Measurements from ENCODE around the gene TAS2R3. TPM values are rescaled to one million over a fixed set of nuclear protein-coding genes. Genes with fewer than 3 reads are reported as not detected.
"Not testable (repeated sequence)": the region's sequence is repeated elsewhere in the genome, so short reads cannot be mapped to it uniquely, and the experiment has no call there.

TAS2R3 gene
- total RNA-seq, 4 donors from 2014 or later, result 0.62 to 4.2 (median 1.5) TPM; not detected in 1

DNA sequence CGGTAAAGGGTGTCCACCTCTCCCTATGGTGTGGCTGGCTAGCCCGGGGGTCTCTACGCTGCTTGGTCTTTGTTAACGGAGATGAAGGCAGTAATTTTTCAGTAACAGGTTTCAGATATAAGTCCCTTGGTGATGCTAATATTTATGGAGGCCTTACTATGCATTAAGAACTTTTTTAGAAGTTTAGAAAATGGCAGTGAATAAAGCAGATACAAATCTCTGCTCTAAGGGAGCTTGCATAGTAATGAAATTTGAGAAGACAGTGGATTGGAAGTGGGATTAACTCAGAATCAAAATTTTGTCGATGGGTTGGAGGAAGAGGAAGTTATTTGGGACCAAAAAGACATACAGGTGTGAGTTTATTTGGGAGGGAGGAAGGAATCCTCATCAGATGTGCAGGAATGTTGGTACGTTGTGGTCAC, 25.3 kb upstream of the TAS2R3 start:
- WGBS, 2 donors (ENCODE audit: low coverage in 1 of 2), result 0 to 2% methylated on average over 3 to 4 of the region's 6 CpGs
- H3K27ac ChIP-seq, result peak overlapping the region; percentile 19 to 86 (median 84)
- ATAC-seq, result no peak
- H3K9me3 ChIP-seq, result no peaks in the 10 kb centered on the region
- TF ChIP-seq EP300 (IDR thresholded peaks at IDR 0.05) (no peak), POLR2AphosphoS5 (IDR thresholded peaks at IDR 0.05) (no peak), POLR2A (IDR thresholded peaks at IDR 0.05) (no peak)
- TF ChIP-seq, protein P1, sequence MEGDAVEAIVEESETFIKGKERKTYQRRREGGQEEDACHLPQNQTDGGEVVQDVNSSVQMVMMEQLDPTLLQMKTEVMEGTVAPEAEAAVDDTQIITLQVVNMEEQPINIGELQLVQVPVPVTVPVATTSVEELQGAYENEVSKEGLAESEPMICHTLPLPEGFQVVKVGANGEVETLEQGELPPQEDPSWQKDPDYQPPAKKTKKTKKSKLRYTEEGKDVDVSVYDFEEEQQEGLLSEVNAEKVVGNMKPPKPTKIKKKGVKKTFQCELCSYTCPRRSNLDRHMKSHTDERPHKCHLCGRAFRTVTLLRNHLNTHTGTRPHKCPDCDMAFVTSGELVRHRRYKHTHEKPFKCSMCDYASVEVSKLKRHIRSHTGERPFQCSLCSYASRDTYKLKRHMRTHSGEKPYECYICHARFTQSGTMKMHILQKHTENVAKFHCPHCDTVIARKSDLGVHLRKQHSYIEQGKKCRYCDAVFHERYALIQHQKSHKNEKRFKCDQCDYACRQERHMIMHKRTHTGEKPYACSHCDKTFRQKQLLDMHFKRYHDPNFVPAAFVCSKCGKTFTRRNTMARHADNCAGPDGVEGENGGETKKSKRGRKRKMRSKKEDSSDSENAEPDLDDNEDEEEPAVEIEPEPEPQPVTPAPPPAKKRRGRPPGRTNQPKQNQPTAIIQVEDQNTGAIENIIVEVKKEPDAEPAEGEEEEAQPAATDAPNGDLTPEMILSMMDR (IDR thresholded peaks at IDR 0.05), result no peak
- no peaks in the 10 kb centered on the region for H3K27me3 ChIP-seq
- peaks cover 4 to 37% (median 16%) of the 10 kb centered on the region in 3 donors for H3K4me1 ChIP-seq
- H3K4me3 ChIP-seq, result peak overlapping the region; percentile 74 to 76
- peaks cover under 1 to 42% of the 10 kb centered on the region in 2 donors for H3K36me3 ChIP-seq

DNA sequence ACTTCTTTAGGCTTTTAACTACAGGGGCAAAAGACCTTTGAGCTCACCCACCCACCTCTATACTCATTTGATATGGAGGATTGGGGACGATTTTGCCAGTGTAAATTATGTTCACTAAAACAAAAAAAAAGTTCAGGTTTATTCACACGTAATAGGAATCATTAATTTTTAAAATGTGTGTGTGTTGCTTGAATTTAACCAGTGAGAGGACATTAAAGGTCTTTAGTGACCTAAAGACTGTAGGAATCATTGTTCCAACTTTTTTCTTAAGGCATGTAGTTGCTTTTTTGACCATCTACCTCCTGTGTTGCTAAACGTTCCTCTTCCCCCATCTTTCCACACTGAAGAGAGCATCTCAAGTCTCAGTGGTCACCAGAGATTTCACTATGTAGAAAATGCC, 24.6 kb upstream of the TAS2R3 start:
- peak overlapping the region in 1 of 4 donors; percentile 86 for H3K27ac ChIP-seq
- peaks cover 4 to 37% (median 16%) of the 10 kb centered on the region in 3 donors for H3K4me1 ChIP-seq
- ATAC-seq, result no peak
- TF ChIP-seq POLR2AphosphoS5 (IDR thresholded peaks at IDR 0.05) (no peak), POLR2A (IDR thresholded peaks at IDR 0.05) (no peak), EP300 (IDR thresholded peaks at IDR 0.05) (no peak)
- TF ChIP-seq, protein P1 (IDR thresholded peaks at IDR 0.05), result no peak
- peaks cover 7 to 49% of the 10 kb centered on the region in 2 donors for H3K36me3 ChIP-seq
- no peaks in the 10 kb centered on the region for H3K27me3 ChIP-seq
- H3K9me3 ChIP-seq, result no peaks in the 10 kb centered on the region
- H3K4me3 ChIP-seq, result peak overlapping the region; percentile 74 to 76
- 47 to 67% methylated on average over 3 of the region's 3 CpGs for WGBS, 2 donors (ENCODE audit: low coverage in 1 of 2)

DNA sequence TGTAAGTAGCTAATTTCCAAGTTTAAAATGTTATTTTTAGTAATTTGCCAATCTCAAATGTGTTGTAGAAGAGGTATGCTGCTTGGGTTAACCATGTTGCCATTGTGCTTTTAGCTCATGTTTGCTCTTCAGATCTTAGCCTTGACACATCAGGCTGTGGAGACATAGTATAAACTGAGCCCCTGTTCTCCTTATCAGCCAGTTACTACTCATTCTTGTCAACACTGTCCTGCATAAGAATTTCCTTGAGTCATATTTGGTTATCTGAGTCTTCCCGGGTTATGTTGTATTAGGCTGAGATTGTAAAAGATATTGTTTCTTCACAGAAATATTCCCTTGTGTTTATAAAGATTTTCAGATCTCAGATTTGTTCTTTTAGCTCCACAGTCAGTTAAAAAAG, 21.7 kb upstream of the TAS2R3 start:
- 100% methylated on average over 1 of the region's 1 CpG for WGBS, 2 donors (ENCODE audit: low coverage in 1 of 2)

DNA sequence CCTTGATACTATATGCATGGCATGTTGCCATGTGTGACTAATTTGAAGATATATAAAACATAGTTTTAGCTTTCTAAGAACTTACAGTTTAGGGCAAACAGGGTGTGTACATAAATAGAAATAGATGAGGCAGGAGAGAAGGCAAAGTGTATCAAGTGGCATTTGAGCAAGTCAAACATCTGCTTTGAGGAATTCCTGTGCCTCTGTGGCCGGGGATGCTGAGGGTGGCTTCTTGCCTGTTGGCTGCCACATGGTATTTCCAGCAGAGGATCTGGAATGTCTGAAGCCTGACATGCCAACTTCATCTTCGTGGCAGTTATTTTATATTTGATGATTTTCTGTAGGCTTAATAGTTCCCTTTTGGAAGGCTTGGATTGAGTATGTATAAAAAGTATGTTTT, 19.8 kb upstream of the TAS2R3 start:
- WGBS, 2 donors (ENCODE audit: low coverage in 1 of 2), result 62 to 94% methylated on average over 2 of the region's 2 CpGs
- TF ChIP-seq EP300 (IDR thresholded peaks at IDR 0.05) (no peak), POLR2A (IDR thresholded peaks at IDR 0.05) (no peak), POLR2AphosphoS5 (IDR thresholded peaks at IDR 0.05) (no peak)
- TF ChIP-seq, protein P1 (IDR thresholded peaks at IDR 0.05), result no peak
- Histone ChIP-seq H3K9me3 (no peaks in the 10 kb centered on the region), H3K36me3 (peaks cover 8 to 97% of the 10 kb centered on the region in 2 donors), H3K4me3 (no peak overlapping the region), H3K27ac (no peak overlapping the region), H3K27me3 (no peaks in the 10 kb centered on the region), H3K4me1 (peaks cover 4 to 22% (median 6%) of the 10 kb centered on the region in 3 donors)
- ATAC-seq, result no peak

More for the DNA sequence above, 21.7 kb upstream of the TAS2R3 start:
- Histone ChIP-seq H3K9me3 (no peaks in the 10 kb centered on the region), H3K36me3 (peaks cover 8 to 78% of the 10 kb centered on the region in 2 donors), H3K4me1 (peaks cover 4 to 33% (median 13%) of the 10 kb centered on the region in 3 donors), H3K27me3 (no peaks in the 10 kb centered on the region), H3K4me3 (no peak overlapping the region), H3K27ac (no peak overlapping the region)
- ATAC-seq, result no peak
- TF ChIP-seq EP300 (IDR thresholded peaks at IDR 0.05), result no peak
- TF ChIP-seq, protein P1 (IDR thresholded peaks at IDR 0.05), result no peak
- TF ChIP-seq POLR2AphosphoS5 (IDR thresholded peaks at IDR 0.05), result no peak
- no peak for TF ChIP-seq POLR2A (IDR thresholded peaks at IDR 0.05)

DNA sequence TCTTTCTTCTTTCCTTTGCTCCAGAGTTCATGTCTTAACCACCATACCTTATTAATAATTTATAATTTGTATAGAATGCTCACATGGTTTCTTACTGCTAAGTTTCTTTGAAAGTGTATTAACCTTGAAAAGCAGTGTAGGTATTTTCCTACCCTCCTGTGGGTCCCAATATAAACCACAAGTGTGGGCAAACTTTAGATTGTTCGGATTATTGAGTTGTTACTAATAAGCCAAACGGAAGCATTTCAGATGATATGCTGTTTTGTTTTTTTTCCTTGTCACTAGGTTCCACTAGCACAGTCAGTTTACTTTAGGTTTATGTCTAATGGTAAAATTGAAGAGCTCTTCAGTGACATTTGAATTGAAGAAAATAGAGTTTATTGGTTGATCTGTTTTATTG, 15.5 kb upstream of the TAS2R3 start:
- 83 to 95% methylated on average over 2 of the region's 2 CpGs for WGBS, 2 donors (ENCODE audit: low coverage in 1 of 2)
- H3K36me3 ChIP-seq, result peaks cover 20 to 100% of the 10 kb centered on the region in 2 donors

DNA sequence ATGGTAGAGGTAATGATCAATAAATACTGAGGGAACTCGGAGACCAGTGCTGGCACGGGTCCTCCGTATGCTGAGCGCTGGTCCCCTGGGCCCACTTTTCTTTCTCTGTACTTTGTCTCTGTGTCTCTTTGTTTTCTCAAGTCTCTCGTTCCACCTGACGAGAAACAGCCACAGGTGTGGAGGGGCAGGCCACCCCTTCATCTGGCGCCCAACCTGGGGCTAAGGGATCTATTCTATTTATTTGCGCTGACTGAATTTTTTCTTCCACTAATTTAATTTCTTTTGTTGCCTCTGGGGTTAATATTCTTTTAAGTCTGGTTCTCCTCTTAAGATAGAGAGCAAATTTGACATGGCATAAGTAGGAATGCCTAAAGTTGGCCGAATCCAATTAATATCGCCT, 12.0 kb upstream of the TAS2R3 start:
- 96 to 97% methylated on average over 4 to 10 of the region's 10 CpGs for WGBS, 2 donors (ENCODE audit: low coverage in 1 of 2)
- H3K27ac ChIP-seq, ATAC-seq, H3K4me1 ChIP-seq, H3K27me3 ChIP-seq, H3K4me3 ChIP-seq: not testable (repeated sequence)
- peaks cover 0 to 29% (median 0%) of the 10 kb centered on the region in 3 donors for H3K9me3 ChIP-seq
- peaks cover 12 to 98% of the 10 kb centered on the region in 2 donors for H3K36me3 ChIP-seq

More for the DNA sequence above, 15.5 kb upstream of the TAS2R3 start:
- H3K4me1 ChIP-seq, result no peaks in the 10 kb centered on the region
- TF ChIP-seq POLR2A (IDR thresholded peaks at IDR 0.05) (no peak), EP300 (IDR thresholded peaks at IDR 0.05) (no peak), POLR2AphosphoS5 (IDR thresholded peaks at IDR 0.05) (no peak)
- TF ChIP-seq, protein P1 (IDR thresholded peaks at IDR 0.05), result no peak
- no peak for ATAC-seq
- peaks cover 0 to 29% (median 0%) of the 10 kb centered on the region in 3 donors for H3K9me3 ChIP-seq
- no peak overlapping the region for H3K27ac ChIP-seq
- H3K27me3 ChIP-seq, result no peaks in the 10 kb centered on the region
- no peak overlapping the region for H3K4me3 ChIP-seq
